ENCODE results near the gene KDM5B. TPM values are rescaled to one million over a fixed set of nuclear protein-coding genes. Genes with fewer than 3 reads are reported as not detected.

KDM5B gene
- total and polyA plus RNA-seq, 2 of the 8 experiments (the other 6 are each of a cell fraction or from before 2014, with no cell fraction given): 73.3 to 210 TPM

DNA sequence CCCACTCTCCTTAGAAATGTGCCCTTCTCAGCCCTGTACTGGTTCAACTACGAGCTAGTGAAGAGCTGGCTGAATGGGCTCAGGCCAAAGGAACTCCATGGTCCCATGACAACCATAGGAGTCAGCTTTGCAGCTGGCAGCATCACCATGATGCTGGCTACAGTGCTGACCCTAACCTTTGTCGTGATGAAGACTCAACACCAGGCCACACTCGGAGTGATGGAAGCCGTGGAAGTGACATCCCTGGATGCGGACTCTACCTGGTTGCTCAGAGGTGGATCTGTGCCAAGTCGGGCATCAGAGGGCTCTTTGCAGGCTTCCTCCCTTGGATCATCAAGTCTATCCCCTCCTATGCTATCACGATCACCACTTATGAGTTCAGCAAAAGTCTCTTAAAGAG, 11.6 kb downstream of the KDM5B start:
- H3K27ac ChIP-seq (ENCODE audit: low read depth, low read length): no peak overlapping the region
- ChIA-PET CTCF (ENCODE audit: partially characterized antibody) (interaction anchor here (0.6 to 1.8 kb wide), 7 partner anchors 8 to 693 kb away, joined by 3 to 6 read pairs (median 4); no protein-coding TSS in a partner anchor), POLR2A (ENCODE audit: partially characterized antibody) (interaction anchor here (0.6 to 3.3 kb wide), 7 partner anchors 9 to 54 kb away, joined by 3 to 23 read pairs (median 3); partner anchors contain the start of genes KDM5B and PCAT6)
- no peak overlapping the region for H3K4me3 ChIP-seq (ENCODE audit: extremely low read depth in 1 of 4, insufficient read depth in 2 of 4, low read depth in 3 of 4, low read length in 4 of 4)
- peaks cover 0 to 5% (median 3%) of the 10 kb centered on the region in 4 experiments; a peak in 5 of 7 replicates for H3K4me1 ChIP-seq (replicated peaks in 1 of 4; ENCODE audit: control insufficient read depth in 3 of 4, insufficient read depth in 4 of 4, low read length in 3 of 4)
- no peak overlapping the region for H2AFZ ChIP-seq (ENCODE audit: low read length)
- FAIRE-seq (no peak), DNase-seq (ENCODE audit: low read depth in 1 of 2, low spot score in 2 of 2) (peak in 1 of 2 experiments; percentile 41)
- no peak overlapping the region for H2BK5ac ChIP-seq (ENCODE audit: low read depth, low read length)
- H4K5ac ChIP-seq (ENCODE audit: insufficient read length, low read depth, low read length): no peak overlapping the region
- H3K4me2 ChIP-seq (ENCODE audit: insufficient read depth in 1 of 2, low read depth in 2 of 2, low read length in 2 of 2): no peak overlapping the region
- no peak overlapping the region; the same call in 1 of the 2 replicates for H4K8ac ChIP-seq (ENCODE audit: extremely low read depth, insufficient read depth, low read length)
- H2BK20ac ChIP-seq (ENCODE audit: low read length): no peak overlapping the region
- no peak overlapping the region for H2BK120ac ChIP-seq (replicated peaks; ENCODE audit: low read depth, low read length)
- H4K20me1 ChIP-seq (replicated peaks in 1 of 2; ENCODE audit: control insufficient read depth in 1 of 2, insufficient read depth in 2 of 2, low read length in 2 of 2): peaks cover 30 to 66% of the 10 kb centered on the region in 2 experiments
- 93% methylated on average over 7 of the region's 7 CpGs; no CpG with 5 or more reads in 1 of the 2 experiments for WGBS, 2 experiments (ENCODE audit: extremely low coverage in 1 of 2, insufficient coverage in 1 of 2, insufficient read length in 1 of 2, insufficient replicate concordance in 2 of 2, low coverage in 1 of 2, low lambda C conversion rate in 2 of 2, missing lambda C conversion rate in 1 of 2)
- H3K4ac ChIP-seq (replicated peaks; ENCODE audit: insufficient read length, low read depth, low read length): no peak overlapping the region
- H2BK12ac ChIP-seq (ENCODE audit: low read depth, low read length): no peak overlapping the region
- H2AK5ac ChIP-seq (ENCODE audit: low read depth, low read length): no peak overlapping the region
- H3K14ac ChIP-seq (ENCODE audit: insufficient read length): no peak overlapping the region
- H4K91ac ChIP-seq (replicated peaks; ENCODE audit: insufficient read length, low read length): no peak overlapping the region
- no peak overlapping the region for H3K56ac ChIP-seq (replicated peaks; ENCODE audit: insufficient read length, low read depth, low read length)
- H3K36me3 ChIP-seq (ENCODE audit: control insufficient read depth in 2 of 4, insufficient read depth in 4 of 4, low read length in 3 of 4): peaks cover 0 to 2% (median 0%) of the 10 kb centered on the region in 4 experiments; a peak in 2 of 8 replicates
- H3K23ac ChIP-seq (ENCODE audit: insufficient read length): no peak overlapping the region
- peaks cover 65 to 100% of the 10 kb centered on the region in 2 experiments for H3K79me2 ChIP-seq (ENCODE audit: control insufficient read depth in 1 of 2, insufficient read depth in 2 of 2, low read length in 2 of 2)
- H3K27me3 ChIP-seq (replicated peaks in 1 of 4; ENCODE audit: control insufficient read depth in 3 of 4, extremely low read depth in 1 of 4, insufficient read depth in 3 of 4, low read length in 3 of 4): no peaks in the 10 kb centered on the region
- no peaks in the 10 kb centered on the region for H3K23me2 ChIP-seq (ENCODE audit: low read depth, low read length)
- H3K79me1 ChIP-seq (ENCODE audit: low read depth, low read length): peaks cover 13% of the 10 kb centered on the region
- H3K18ac ChIP-seq (ENCODE audit: extremely low read depth, low read length): no peak overlapping the region
- H3K9ac ChIP-seq (replicated peaks in 1 of 4; ENCODE audit: extremely low read depth in 1 of 4, low read depth in 3 of 4, low read length in 3 of 4): peak overlapping the region in 1 of 4 experiments; percentile 20; a peak in 3 of 7 replicates
- H2BK15ac ChIP-seq (ENCODE audit: low read length): no peak overlapping the region
- H3K9me3 ChIP-seq (ENCODE audit: insufficient read depth in 2 of 2, low read depth in 1 of 2, low read length in 1 of 2): no peaks in the 10 kb centered on the region
- no peak for TF ChIP-seq JUN (IDR thresholded peaks at IDR 0.05; ENCODE audit: low read depth, low read length)
- TF ChIP-seq BACH1 (IDR thresholded peaks at IDR 0.05; ENCODE audit: low read length): no peak
- no peak for TF ChIP-seq MAFK (IDR thresholded peaks at IDR 0.05; ENCODE audit: low read depth, low read length)
- TF ChIP-seq CEBPB (IDR thresholded peaks at IDR 0.05; ENCODE audit: low read depth, low read length): no peak
- TF ChIP-seq TCF12 (IDR thresholded peaks at IDR 0.05; ENCODE audit: low read depth, low read length): no peak
- no peak for TF ChIP-seq CHD2 (IDR thresholded peaks at IDR 0.05; ENCODE audit: low read length)
- TF ChIP-seq EP300 (IDR thresholded peaks at IDR 0.05; ENCODE audit: borderline replicate concordance in 1 of 2, low read depth in 2 of 2, low read length in 2 of 2): no peak
- TF ChIP-seq PHF8 (conservative IDR thresholded peaks at IDR 0.05; ENCODE audit: low read depth, low read length): no peak
- TF ChIP-seq TEAD4 (IDR thresholded peaks at IDR 0.05; ENCODE audit: low read depth, low read length): no peak
- TF ChIP-seq RAD21 (IDR thresholded peaks at IDR 0.05 in 1 of 2, conservative IDR thresholded peaks at IDR 0.05 in 1 of 2; ENCODE audit: low read depth in 2 of 2, low read length in 2 of 2): no peak
- no peak for TF ChIP-seq KDM1A (IDR thresholded peaks at IDR 0.05; ENCODE audit: borderline replicate concordance, low read length)
- no peak for TF ChIP-seq SP2 (IDR thresholded peaks at IDR 0.05; ENCODE audit: low read length)
- no peak for TF ChIP-seq HDAC2 (IDR thresholded peaks at IDR 0.05; ENCODE audit: borderline replicate concordance in 1 of 2, low read depth in 2 of 2, low read length in 2 of 2)
- TF ChIP-seq GABPA (IDR thresholded peaks at IDR 0.05; ENCODE audit: borderline replicate concordance, insufficient read depth, low read length): no peak

Measured in H1 (cell line).